ENCODE results near the gene MTG2.

- no peak for TF ChIP-seq MAX (IDR thresholded peaks at IDR 0.05; ENCODE audit: low read depth, low read length)
- TF ChIP-seq ZSCAN29 (IDR thresholded peaks at IDR 0.05): no peak
- TF ChIP-seq CTCF (IDR thresholded peaks at IDR 0.05 in 2 of 3, conservative IDR thresholded peaks at IDR 0.05 in 1 of 3; ENCODE audit: control insufficient read depth in 2 of 3, extremely low read depth in 1 of 3, insufficient read depth in 1 of 3, low read depth in 3 of 3, low read length in 3 of 3): no peak
- no peak for TF ChIP-seq GATAD2B (conservative IDR thresholded peaks at IDR 0.05; ENCODE audit: low read depth)
Observed at GRCh38 chr20:62156254-62156556, 26.6 kb upstream of the MTG2 start.

Data from GM12878 (cell line).